Endothelial cell of umbilical vein (primary cell): Measurements from ENCODE around the gene TMEM139.

Experiments used
- MYC ChIP-seq: IDR thresholded peaks from one replicate; pipeline ENCODE4 v1.6.1; 2011; ENCODE audit warnings: mild to moderate bottlenecking, low read depth, low read length
- POLR2A ChIP-seq: IDR thresholded peaks from 2 replicates; pipeline ENCODE4 v1.6.1; 2012; ENCODE audit warnings: low read depth, mild to moderate bottlenecking, control low read depth, low read length
- POLR2AphosphoS5 ChIP-seq: IDR thresholded peaks from 2 replicates; pipeline ENCODE4 v1.6.1; 2012; ENCODE audit warnings: low read depth, mild to moderate bottlenecking, control low read depth, low read length, moderate library complexity; ENCODE audit not compliant: insufficient read depth
- TF ChIP-seq, protein P1 (sequence below), 2 donors: IDR thresholded peaks; 1 replicate in 1 of 2; 2 replicates in 1 of 2; pipeline ENCODE4 v1.5.1; 2011; ENCODE audit warnings: low read length in 2 of 2, mild to moderate bottlenecking in 2 of 2, moderate library complexity in 2 of 2, control low read depth in 1 of 2, inconsistent platforms in 1 of 2, low read depth in 1 of 2; ENCODE audit not compliant: insufficient read depth in 1 of 2; ENCODE audit errors: extremely low read depth in 1 of 2

DNA sequence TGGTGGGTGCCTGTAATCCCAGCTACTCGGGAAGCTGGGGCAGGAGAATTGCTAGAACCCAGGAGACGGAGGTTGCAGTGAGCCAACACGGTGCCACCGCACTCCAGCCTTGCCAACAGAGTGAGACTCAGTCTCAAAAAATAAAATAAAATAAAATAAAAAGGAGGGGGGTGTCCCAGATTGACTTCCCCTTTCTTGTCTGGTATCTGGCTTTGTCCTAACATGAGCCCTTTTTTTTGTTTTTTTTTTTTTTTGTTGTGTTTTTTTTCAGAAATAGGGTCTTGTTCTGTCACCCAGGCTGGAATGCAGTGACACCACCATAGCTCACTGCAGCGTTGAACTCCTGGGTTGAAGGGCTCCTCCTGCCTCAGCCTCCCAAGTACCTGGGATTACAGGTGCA lies 8.1 kb downstream of the TMEM139 start:
- TF ChIP-seq POLR2AphosphoS5 (no peak), POLR2A (no peak), MYC (no peak)
- TF ChIP-seq, protein P1, sequence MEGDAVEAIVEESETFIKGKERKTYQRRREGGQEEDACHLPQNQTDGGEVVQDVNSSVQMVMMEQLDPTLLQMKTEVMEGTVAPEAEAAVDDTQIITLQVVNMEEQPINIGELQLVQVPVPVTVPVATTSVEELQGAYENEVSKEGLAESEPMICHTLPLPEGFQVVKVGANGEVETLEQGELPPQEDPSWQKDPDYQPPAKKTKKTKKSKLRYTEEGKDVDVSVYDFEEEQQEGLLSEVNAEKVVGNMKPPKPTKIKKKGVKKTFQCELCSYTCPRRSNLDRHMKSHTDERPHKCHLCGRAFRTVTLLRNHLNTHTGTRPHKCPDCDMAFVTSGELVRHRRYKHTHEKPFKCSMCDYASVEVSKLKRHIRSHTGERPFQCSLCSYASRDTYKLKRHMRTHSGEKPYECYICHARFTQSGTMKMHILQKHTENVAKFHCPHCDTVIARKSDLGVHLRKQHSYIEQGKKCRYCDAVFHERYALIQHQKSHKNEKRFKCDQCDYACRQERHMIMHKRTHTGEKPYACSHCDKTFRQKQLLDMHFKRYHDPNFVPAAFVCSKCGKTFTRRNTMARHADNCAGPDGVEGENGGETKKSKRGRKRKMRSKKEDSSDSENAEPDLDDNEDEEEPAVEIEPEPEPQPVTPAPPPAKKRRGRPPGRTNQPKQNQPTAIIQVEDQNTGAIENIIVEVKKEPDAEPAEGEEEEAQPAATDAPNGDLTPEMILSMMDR (IDR thresholded peaks at IDR 0.05; ENCODE audit: extremely low read depth in 1 of 2, insufficient read depth in 1 of 2, low read depth in 1 of 2, low read length in 2 of 2): no peak
